Measurements from ENCODE around the gene FAIM2.
"Not testable (repeated sequence)": the region's sequence is repeated elsewhere in the genome, so short reads cannot be mapped to it uniquely, and the experiment has no call there.

The FAIM2 gene

DNA sequence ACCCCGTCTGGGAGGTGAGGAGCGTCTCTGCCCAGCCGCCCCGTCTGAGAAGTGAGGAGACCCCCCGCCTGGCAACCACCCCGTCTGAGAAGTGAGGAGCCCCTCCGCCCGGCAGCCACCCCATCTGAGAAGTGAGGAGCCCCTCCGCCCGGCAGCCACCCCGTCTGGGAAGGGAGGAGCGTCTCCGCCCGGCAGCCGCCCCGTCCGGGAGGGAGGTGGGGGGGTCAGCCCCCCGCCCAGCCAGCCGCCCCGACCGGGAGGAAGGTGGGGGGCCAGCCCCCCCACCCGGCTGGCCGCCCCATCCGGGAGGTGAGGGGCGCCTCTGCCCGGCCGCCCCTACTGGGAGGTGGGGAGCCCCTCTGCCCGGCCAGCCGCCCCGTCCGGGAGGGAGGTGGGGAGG lies 42.8 kb downstream of the FAIM2 start:
- not testable (repeated sequence) for DNase-seq

- DNase-seq = not testable (repeated sequence)
Observed at GRCh38 chr12:49855890-49856289, 47.8 kb downstream of the FAIM2 start.

- DNase-seq = no peak
Observed at GRCh38 chr12:49854976-49855375, 48.7 kb downstream of the FAIM2 start.

GRCh38 chr12:49853671-49854070 lies 50.0 kb downstream of the FAIM2 start:
- no peak for DNase-seq

DNA sequence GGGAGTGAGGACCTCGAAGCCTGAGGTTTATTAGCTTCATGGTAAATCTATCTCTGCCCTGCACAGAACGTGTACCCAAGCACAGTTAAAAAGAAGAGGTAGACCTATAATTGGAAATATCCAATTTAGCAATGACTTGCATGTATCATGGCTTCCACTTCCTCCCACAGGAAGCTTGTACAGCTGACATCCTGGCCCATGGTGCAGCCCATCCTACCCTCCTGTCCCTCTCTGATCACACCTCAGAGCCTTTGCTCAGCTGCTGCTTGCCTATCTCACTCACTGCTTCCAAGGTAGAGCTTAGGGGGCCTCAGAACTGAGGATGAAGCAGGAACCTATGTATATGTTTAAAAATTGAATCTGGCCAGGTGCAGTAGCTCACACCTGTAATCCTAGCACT lies 56.5 kb downstream of the FAIM2 start:
- DNase-seq = no peak

DNA sequence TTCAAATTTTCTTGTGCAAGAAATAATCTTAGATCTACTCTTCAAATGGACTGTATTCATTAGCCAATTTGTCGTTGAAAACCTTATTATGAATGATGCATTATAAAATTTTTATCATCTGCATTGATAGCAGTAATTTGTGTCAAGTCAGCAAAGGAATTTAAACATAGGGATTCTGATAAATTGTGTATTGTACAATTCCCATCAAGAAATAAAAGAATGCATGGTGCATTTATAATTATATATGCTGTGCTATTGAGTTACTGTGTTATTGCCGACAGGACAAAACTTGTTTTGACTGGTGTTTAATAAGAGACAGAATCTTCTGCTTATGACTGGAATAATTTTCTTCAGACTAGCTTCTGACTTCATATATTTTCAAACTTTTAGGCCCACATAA lies 57.7 kb downstream of the FAIM2 start:
- no peak for DNase-seq

- DNase-seq = no peak
Observed at GRCh38 chr12:49843876-49844437, 59.7 kb downstream of the FAIM2 start.

- DNase-seq = no peak
Observed at GRCh38 chr12:49843411-49843810, 60.3 kb downstream of the FAIM2 start.

DNA sequence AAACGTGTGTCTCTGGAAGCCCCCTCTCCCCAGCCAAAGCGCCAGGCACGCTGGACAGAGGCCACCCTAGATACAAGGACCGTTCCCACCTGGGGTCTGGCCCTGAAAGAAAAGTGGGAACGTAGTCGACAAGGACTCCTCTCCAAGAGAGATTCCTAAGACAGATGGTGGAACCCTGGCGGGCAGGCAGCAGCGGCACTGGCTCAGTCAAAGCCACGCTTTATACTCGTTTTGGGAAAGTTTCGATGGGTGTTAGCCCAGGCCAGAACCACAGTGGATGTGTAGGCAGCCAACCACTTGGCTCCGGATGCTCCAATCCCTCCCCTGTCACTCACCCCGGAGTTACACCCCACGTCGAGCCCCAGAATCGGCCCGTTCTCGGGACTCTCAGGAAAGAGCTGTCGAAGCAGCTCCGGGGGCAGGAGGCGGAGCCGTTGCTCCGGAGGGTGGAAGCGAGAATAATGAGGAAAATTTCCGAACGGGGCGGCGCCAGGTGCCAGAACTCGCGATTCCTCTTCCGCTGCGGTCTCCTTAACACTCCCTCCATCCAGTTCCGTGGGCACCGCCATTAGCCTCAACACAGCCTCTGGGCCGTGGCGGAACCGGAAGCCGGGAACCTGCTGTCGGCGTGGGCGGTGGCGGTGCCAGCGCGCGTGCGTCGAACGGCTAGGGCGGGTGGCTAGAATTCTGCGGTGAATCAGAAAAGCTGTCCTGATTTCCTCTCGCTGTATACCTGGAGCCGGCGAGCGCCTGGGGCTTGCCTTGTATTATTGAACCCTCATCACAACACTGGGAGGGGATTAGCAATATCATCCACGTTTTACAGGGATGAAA lies 61.0 kb downstream of the FAIM2 start, which contains the start of gene BCDIN3D:
BCDIN3D (minus strand) TSS at position 588 of the 834 bp plus-strand sequence; CDS start at position 569, 19 bp downstream.
- peak; percentile 97 for DNase-seq

- peak; percentile 71 for DNase-seq
Observed at GRCh38 chr12:49838973-49839633, 64.6 kb downstream of the FAIM2 start.

DNA sequence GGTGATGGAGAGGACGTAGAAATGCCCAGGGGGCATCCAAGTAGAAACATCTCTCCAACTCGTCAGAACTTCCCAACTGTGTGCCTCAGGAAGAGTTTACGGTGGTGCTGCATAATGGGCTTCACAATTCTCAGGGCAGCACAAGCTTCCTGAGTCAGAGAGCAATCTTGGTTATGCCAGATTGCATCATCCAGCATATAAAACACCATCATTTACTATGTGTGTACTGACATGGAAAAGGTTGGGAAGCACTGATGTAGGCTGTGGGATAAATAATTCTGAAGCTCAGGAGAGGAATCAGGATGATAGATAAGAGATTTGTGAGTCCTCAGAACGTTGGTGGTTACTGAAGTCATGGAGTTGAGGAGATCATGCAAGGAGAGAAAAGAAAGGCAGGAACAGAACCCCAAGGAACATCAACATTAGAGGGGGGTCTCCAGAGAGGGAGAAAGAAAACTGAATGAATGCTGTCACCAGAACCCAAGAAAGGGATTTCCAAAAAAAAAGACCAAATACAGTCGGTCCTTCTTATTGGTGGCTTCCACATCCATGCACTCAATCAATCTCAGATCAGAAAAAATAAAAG lies 70.8 kb downstream of the FAIM2 start:
- no peak for DNase-seq

DNA sequence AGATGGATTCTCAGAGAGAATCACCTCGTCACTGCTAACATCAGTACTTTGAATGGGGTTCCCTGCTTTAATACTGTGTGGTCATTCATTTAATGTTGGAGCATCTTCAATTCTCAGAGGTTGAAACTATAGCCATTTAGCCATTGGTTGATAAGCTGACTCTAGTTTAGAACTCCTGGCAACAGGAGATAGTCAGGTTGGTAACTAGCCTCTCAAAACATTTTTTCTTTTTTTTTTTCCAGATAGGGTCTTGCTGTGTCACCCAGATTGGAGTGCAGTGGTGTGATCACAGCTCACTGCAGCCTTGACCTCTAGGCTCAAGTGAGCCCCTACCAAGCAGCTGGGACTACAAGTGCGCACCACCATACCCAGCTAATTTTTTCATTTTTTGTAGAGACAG lies 72.0 kb downstream of the FAIM2 start:
- DNase-seq = no peak

GRCh38 chr12:49828133-49829091 lies 75.3 kb downstream of the FAIM2 start, which contains the start of gene NCKAP5L:
TSS of gene NCKAP5L (minus strand) at chr12:49828413. CDS start at chr12:49804044, 24,369 bp downstream.
- DNase-seq = peak; percentile 97

GRCh38 chr12:49827401-49828099 lies 76.2 kb downstream of the FAIM2 start:
- peak; percentile 63 for DNase-seq

GRCh38 chr12:49827051-49827400 lies 76.7 kb downstream of the FAIM2 start:
- peak; percentile 27 for DNase-seq

GRCh38 chr12:49825971-49826421 lies 77.7 kb downstream of the FAIM2 start:
- DNase-seq = no peak

- peak; percentile 79 for DNase-seq
Observed at GRCh38 chr12:49825360-49825970, 78.2 kb downstream of the FAIM2 start.

- peak; percentile 86 for DNase-seq
Observed at GRCh38 chr12:49824895-49825294, 78.8 kb downstream of the FAIM2 start.

- DNase-seq = no peak
Observed at GRCh38 chr12:49824416-49824815, 79.3 kb downstream of the FAIM2 start.

GRCh38 chr12:49823951-49824350 lies 79.7 kb downstream of the FAIM2 start:
- DNase-seq = no peak

- DNase-seq = no peak
Observed at GRCh38 chr12:49823350-49823749, 80.3 kb downstream of the FAIM2 start.

Measured in suppressor macrophage treated with lipopolysaccharide for 4 hours (primary cell).